Measurements from ENCODE around the gene PRR5.

DNA sequence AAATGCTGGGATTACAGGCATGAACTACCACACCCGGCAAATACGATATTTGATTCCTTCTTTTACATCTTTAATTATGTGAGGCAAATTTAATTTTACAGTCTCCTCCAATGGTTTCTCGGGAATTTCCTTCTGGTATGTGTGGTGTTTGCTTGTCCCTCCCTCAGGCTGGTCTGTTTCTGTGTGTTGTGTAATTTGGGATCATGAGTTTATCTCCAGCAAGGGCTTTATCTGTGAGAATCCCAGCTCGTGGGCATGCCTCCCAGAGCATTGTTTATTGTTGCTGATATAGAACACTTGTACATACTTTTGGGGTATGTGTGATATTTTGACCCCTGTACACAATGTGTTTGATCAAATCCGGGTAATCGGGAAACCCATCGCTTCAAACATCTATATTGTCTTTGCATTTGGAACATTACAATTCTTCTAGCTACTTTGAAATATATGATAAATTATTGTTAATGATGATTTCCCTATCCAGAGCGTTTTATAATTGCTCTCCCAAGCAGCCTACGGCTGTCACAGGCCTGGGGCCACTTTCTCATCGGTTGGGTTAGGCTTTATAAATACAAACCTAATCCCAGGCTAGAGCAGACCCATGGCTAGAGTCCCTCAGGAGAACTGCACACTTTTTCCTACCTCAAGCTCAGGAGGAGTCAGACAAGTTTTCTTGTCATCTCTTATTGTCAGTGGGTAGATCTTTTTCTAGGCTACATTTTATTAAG, 15.0 kb upstream of the PRR5 start:
- TF ChIP-seq EZH2 (conservative IDR thresholded peaks at IDR 0.05; ENCODE audit: low read depth, low read length), result no peak
- TF ChIP-seq POLR2AphosphoS5 (IDR thresholded peaks at IDR 0.05; ENCODE audit: low read depth, low read length), result no peak
- no peak for TF ChIP-seq KLF11 (CRISPR knock-in tag; IDR thresholded peaks at IDR 0.05)
- TF ChIP-seq, protein P1, sequence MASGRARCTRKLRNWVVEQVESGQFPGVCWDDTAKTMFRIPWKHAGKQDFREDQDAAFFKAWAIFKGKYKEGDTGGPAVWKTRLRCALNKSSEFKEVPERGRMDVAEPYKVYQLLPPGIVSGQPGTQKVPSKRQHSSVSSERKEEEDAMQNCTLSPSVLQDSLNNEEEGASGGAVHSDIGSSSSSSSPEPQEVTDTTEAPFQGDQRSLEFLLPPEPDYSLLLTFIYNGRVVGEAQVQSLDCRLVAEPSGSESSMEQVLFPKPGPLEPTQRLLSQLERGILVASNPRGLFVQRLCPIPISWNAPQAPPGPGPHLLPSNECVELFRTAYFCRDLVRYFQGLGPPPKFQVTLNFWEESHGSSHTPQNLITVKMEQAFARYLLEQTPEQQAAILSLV (CRISPR knock-in tag; IDR thresholded peaks at IDR 0.05; ENCODE audit: borderline replicate concordance), result no peak
- TF ChIP-seq, protein P2, sequence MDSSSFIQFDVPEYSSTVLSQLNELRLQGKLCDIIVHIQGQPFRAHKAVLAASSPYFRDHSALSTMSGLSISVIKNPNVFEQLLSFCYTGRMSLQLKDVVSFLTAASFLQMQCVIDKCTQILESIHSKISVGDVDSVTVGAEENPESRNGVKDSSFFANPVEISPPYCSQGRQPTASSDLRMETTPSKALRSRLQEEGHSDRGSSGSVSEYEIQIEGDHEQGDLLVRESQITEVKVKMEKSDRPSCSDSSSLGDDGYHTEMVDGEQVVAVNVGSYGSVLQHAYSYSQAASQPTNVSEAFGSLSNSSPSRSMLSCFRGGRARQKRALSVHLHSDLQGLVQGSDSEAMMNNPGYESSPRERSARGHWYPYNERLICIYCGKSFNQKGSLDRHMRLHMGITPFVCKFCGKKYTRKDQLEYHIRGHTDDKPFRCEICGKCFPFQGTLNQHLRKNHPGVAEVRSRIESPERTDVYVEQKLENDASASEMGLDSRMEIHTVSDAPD (CRISPR knock-in tag; IDR thresholded peaks at IDR 0.05), result no peak
- no peak for TF ChIP-seq NR2C2 (CRISPR knock-in tag; IDR thresholded peaks at IDR 0.05; ENCODE audit: borderline replicate concordance)
